Ovary (tissue), 3 donors: ENCODE data around the gene PPM1H.

Experiments
- CTCF ChIP-seq, 3 donors: fragments of 450-650 bp in 2 of 3; fragments of 200-600 bp in 1 of 3; IDR thresholded peaks; one replicate each; pipeline versions ENCODE4 v1.5.1 to v1.8.0; 2016 to 2022; ENCODE audit warnings: antibody characterized with exemption in 3 of 3, mild to moderate bottlenecking in 1 of 3
- POLR2A ChIP-seq: fragments of 450-650 bp; IDR thresholded peaks from one replicate; pipeline ENCODE4 v1.6.1; 2017; ENCODE audit warnings: antibody characterized with exemption, mild to moderate bottlenecking, moderate library complexity
- donor health status: DM: no; HTN: no; CAD: no.

GRCh38 chr12:62805517-62805916 is 129.4 kb downstream of the PPM1H start:
- TF ChIP-seq POLR2A: no peak
- TF ChIP-seq CTCF (IDR thresholded peaks at IDR 0.05): no peak
